Vagina (tissue), 2 donors: ENCODE results near the gene LRMDA.

Experiments
- POLR2AphosphoS5 ChIP-seq, 2 donors: sonication (generic); formaldehyde crosslinking; IDR thresholded peaks; one replicate each; pipeline ENCODE4 v1.9.0; 2017; ENCODE audit warnings: antibody characterized with exemption in 2 of 2, mild to moderate bottlenecking in 2 of 2, low read depth in 1 of 2; ENCODE audit not compliant: insufficient read depth in 1 of 2
- TF ChIP-seq, protein P1 (sequence below), 3 experiments: fragments of 450-650 bp in 2 of 3; fragments of 200-600 bp in 1 of 3; sonication (generic) in 1 of 3; IDR thresholded peaks; one replicate each; pipeline ENCODE4 v1.5.1; 2017 to 2019; ENCODE audit warnings: antibody characterized with exemption in 3 of 3, mild to moderate bottlenecking in 2 of 3, moderate library complexity in 2 of 3

DNA sequence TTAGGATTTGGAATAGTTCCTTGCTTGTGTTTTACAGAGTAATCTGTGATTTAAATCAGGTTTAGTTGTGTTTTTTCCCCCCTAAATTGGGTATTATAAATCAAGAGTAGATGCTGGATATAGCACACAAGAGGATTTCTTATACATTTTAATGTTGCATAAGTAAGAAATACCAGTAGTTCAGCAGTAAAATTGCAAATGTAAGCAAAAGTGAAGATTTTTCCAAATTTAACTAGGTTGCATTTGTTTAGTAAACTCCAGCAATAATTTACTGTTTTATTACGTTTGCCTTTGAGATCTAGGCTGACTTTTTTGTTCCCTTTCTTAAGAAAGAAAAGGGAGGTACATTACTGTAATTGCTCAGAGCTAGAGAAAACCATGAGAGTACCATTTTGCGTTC is 207.3 kb downstream of the LRMDA start:
- TF ChIP-seq POLR2AphosphoS5 (IDR thresholded peaks at IDR 0.05; ENCODE audit: insufficient read depth in 1 of 2, low read depth in 1 of 2): no peak
- TF ChIP-seq, protein P1, sequence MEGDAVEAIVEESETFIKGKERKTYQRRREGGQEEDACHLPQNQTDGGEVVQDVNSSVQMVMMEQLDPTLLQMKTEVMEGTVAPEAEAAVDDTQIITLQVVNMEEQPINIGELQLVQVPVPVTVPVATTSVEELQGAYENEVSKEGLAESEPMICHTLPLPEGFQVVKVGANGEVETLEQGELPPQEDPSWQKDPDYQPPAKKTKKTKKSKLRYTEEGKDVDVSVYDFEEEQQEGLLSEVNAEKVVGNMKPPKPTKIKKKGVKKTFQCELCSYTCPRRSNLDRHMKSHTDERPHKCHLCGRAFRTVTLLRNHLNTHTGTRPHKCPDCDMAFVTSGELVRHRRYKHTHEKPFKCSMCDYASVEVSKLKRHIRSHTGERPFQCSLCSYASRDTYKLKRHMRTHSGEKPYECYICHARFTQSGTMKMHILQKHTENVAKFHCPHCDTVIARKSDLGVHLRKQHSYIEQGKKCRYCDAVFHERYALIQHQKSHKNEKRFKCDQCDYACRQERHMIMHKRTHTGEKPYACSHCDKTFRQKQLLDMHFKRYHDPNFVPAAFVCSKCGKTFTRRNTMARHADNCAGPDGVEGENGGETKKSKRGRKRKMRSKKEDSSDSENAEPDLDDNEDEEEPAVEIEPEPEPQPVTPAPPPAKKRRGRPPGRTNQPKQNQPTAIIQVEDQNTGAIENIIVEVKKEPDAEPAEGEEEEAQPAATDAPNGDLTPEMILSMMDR (IDR thresholded peaks at IDR 0.05): no peak
